ENCODE measurements around the gene NUDT1.
A peak's percentile ranks its signal among the peaks of the same experiment; 100 is the strongest.

The NUDT1 gene

DNA sequence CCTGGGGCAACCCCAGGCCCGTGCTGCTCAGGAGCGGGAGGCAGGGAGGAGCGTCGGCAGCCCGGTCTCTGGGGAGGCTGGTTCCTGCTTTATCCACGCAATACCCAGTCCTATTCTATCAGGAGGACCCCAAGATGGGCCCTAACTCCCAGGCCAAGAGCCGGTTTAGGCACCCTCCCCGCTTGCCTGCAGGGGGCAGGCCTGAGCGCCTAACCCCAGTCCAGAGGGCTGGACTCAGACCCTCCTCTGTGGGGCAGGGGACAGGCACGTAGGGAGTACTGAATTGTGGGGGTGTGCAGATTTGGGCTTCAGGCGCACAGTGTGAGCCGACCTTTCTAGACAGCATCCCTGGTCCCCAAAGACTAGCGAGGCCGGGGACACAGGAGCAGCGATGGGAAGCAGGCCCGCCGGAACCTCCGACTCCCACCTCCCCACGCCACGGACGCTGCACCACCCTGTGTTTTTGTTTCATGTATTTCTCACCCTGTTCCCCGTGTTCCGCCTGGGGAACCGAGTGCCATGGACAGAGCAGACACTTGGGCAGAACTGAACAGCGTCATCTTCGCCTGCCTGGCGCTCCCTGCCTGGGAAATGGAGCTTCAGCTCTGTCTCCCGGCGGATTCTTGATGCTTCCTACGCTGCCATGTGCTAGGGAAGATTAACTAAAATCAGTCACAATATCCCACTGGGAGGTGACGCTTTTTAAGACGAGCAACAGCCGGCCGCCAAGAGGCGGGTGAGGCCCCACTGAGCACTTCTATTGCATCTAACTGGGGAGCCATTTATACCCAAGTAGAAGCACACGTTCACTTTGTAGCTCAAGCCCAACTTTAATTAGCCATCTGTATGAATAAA lies 5.3 kb downstream of the NUDT1 start:
- Histone ChIP-seq H3K4me3 (ENCODE audit: low read depth, low read length) (no peak overlapping the region), H3K4me1 (ENCODE audit: control insufficient read depth, insufficient read depth, low read length) (peaks cover 8% of the 10 kb centered on the region; the same call in 1 of the 2 replicates), H3K9me3 (ENCODE audit: control insufficient read depth, insufficient read depth, low read depth, low read length) (no peaks in the 10 kb centered on the region), H3K27ac (ENCODE audit: extremely low read depth, low read depth, low read length) (no peak overlapping the region), H3K36me3 (ENCODE audit: control insufficient read depth in 2 of 2, insufficient read depth in 1 of 2, low read length in 2 of 2) (peaks cover 0 to 7% of the 10 kb centered on the region in 2 experiments; a peak in 2 of 3 replicates)
- CTCF ChIA-PET, result interaction anchor here (0.6 to 1.3 kb wide), 10 partner anchors 11 to 466 kb away, joined by 3 to 7 read pairs (median 4); no protein-coding TSS in a partner anchor
- TF ChIP-seq PRDM1 (tag by site-specific recombination; IDR thresholded peaks at IDR 0.05) (no peak), GLIS1 (tag by site-specific recombination; IDR thresholded peaks at IDR 0.05) (no peak), ZNF571 (tag by site-specific recombination; IDR thresholded peaks at IDR 0.05) (no peak)
- TF ChIP-seq, protein P1, sequence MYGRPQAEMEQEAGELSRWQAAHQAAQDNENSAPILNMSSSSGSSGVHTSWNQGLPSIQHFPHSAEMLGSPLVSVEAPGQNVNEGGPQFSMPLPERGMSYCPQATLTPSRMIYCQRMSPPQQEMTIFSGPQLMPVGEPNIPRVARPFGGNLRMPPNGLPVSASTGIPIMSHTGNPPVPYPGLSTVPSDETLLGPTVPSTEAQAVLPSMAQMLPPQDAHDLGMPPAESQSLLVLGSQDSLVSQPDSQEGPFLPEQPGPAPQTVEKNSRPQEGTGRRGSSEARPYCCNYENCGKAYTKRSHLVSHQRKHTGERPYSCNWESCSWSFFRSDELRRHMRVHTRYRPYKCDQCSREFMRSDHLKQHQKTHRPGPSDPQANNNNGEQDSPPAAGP (tag by site-specific recombination; IDR thresholded peaks at IDR 0.05), result no peak
- TF ChIP-seq, protein P2, sequence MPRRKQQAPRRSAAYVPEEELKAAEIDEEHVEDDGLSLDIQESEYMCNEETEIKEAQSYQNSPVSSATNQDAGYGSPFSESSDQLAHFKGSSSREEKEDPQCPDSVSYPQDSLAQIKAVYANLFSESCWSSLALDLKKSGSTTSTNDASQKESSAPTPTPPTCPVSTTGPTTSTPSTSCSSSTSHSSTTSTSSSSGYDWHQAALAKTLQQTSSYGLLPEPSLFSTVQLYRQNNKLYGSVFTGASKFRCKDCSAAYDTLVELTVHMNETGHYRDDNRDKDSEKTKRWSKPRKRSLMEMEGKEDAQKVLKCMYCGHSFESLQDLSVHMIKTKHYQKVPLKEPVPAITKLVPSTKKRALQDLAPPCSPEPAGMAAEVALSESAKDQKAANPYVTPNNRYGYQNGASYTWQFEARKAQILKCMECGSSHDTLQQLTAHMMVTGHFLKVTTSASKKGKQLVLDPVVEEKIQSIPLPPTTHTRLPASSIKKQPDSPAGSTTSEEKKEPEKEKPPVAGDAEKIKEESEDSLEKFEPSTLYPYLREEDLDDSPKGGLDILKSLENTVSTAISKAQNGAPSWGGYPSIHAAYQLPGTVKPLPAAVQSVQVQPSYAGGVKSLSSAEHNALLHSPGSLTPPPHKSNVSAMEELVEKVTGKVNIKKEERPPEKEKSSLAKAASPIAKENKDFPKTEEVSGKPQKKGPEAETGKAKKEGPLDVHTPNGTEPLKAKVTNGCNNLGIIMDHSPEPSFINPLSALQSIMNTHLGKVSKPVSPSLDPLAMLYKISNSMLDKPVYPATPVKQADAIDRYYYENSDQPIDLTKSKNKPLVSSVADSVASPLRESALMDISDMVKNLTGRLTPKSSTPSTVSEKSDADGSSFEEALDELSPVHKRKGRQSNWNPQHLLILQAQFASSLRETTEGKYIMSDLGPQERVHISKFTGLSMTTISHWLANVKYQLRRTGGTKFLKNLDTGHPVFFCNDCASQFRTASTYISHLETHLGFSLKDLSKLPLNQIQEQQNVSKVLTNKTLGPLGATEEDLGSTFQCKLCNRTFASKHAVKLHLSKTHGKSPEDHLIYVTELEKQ (tag by site-specific recombination; IDR thresholded peaks at IDR 0.05; ENCODE audit: borderline replicate concordance), result no peak
- TF ChIP-seq, protein P3, sequence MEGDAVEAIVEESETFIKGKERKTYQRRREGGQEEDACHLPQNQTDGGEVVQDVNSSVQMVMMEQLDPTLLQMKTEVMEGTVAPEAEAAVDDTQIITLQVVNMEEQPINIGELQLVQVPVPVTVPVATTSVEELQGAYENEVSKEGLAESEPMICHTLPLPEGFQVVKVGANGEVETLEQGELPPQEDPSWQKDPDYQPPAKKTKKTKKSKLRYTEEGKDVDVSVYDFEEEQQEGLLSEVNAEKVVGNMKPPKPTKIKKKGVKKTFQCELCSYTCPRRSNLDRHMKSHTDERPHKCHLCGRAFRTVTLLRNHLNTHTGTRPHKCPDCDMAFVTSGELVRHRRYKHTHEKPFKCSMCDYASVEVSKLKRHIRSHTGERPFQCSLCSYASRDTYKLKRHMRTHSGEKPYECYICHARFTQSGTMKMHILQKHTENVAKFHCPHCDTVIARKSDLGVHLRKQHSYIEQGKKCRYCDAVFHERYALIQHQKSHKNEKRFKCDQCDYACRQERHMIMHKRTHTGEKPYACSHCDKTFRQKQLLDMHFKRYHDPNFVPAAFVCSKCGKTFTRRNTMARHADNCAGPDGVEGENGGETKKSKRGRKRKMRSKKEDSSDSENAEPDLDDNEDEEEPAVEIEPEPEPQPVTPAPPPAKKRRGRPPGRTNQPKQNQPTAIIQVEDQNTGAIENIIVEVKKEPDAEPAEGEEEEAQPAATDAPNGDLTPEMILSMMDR (tag by site-specific recombination; IDR thresholded peaks at IDR 0.05), result peak; percentile 35; the same call in 1 of the 2 replicates
- POLR2A ChIA-PET, result no interaction called here

DNA sequence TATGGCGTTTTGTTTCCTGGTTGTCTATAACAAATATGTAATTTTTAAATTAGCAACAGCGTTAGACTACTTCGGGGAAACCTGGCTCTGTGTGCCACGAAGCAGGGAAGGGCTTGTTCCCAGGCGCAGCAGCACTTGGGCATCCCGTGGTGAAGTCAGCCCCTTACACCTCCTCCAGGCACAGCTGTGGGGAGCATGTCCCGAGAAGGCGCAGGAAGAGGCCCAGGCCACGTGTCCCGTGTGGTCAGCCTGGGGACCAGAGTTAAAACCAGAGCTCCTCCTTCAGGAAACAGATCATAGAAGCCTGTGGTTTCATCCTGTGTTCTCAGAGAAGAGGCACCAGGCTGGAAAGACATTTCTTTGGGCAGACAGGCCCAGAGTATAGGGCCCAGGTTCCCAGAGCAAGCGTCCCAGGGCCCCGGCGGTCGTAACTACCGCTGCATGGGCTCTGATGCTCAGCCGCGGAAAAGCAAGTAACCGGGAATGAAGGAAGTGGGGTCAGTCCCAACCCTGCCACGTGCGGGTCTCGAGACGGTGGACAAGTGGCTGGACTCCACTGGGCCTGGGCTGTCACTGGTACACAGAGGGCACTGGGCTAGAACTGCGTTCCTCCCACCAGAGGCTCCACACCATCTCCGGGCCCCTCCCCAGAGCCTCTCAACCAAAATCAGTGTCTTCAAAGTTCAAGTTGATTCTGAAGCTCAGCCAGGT lies 7.1 kb downstream of the NUDT1 start:
- TF ChIP-seq, protein P4, sequence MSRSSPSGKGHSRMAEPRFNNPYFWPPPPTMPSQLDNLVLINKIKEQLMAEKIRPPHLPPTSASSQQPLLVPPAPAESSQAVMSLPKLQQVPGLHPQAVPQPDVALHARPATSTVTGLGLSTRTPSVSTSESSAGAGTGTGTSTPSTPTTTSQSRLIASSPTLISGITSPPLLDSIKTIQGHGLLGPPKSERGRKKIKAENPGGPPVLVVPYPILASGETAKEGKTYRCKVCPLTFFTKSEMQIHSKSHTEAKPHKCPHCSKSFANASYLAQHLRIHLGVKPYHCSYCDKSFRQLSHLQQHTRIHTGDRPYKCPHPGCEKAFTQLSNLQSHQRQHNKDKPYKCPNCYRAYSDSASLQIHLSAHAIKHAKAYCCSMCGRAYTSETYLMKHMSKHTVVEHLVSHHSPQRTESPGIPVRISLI (tag by site-specific recombination; IDR thresholded peaks at IDR 0.05), result no peak
- no peaks in the 10 kb centered on the region for H3K4me1 ChIP-seq (ENCODE audit: control insufficient read depth, insufficient read depth, low read length)
- peak overlapping the region; percentile 5; the same call in 1 of the 2 replicates for H3K27ac ChIP-seq (ENCODE audit: extremely low read depth, low read depth, low read length)
- H3K4me3 ChIP-seq (ENCODE audit: low read depth, low read length), result no peak overlapping the region
- ChIA-PET CTCF (interaction anchor here (0.6 to 1.1 kb wide), 4 partner anchors 17 to 115 kb away, joined by 3 to 4 read pairs (median 3); no protein-coding TSS in a partner anchor), POLR2A (no interaction called here)
- peaks cover 0 to 7% of the 10 kb centered on the region in 2 experiments; a peak in 2 of 3 replicates for H3K36me3 ChIP-seq (ENCODE audit: control insufficient read depth in 2 of 2, insufficient read depth in 1 of 2, low read length in 2 of 2)
- H3K9me3 ChIP-seq (ENCODE audit: control insufficient read depth, insufficient read depth, low read depth, low read length), result no peaks in the 10 kb centered on the region

DNA sequence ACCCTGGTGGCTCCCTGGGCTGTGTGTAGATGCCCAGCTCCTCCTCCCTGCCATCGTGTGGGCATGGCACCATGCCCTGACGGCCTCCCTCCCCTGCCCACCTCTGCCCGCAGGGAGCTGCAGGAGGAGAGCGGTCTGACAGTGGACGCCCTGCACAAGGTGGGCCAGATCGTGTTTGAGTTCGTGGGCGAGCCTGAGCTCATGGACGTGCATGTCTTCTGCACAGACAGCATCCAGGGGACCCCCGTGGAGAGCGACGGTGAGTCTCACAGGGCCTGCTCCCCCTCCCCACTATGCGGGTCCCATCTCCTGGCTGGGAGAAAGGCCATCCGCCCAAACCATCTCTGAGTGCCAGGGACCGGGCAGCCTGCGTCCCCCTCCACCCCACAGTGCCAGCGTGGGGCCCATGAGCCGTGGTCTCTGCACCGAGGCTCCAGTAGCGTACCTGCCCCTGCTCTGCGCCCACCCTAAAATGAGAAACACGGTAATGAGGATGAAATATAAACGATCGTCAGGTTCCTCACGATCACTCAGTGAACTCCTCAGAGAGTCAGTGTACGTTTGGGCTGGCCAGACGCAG lies 7.8 kb downstream of the NUDT1 start:
- POLR2A ChIA-PET, result no interaction called here
- peaks cover 0 to 7% of the 10 kb centered on the region in 2 experiments; a peak in 2 of 3 replicates for H3K36me3 ChIP-seq (ENCODE audit: control insufficient read depth in 2 of 2, insufficient read depth in 1 of 2, low read length in 2 of 2)
- H3K4me1 ChIP-seq (ENCODE audit: control insufficient read depth, insufficient read depth, low read length), result no peaks in the 10 kb centered on the region
- no peak overlapping the region for H3K27ac ChIP-seq (ENCODE audit: extremely low read depth, low read depth, low read length)
- CTCF ChIA-PET, result interaction anchor here (1.1 to 1.2 kb wide), 2 partner anchors 16 to 95 kb away, joined by 3 read pairs; no protein-coding TSS in a partner anchor
- H3K9me3 ChIP-seq (ENCODE audit: control insufficient read depth, insufficient read depth, low read depth, low read length), result no peaks in the 10 kb centered on the region
- H3K4me3 ChIP-seq (ENCODE audit: low read depth, low read length), result no peak overlapping the region
- TF ChIP-seq ZNF544 (tag by site-specific recombination; IDR thresholded peaks at IDR 0.05) (no peak), ZNF10 (tag by site-specific recombination; IDR thresholded peaks at IDR 0.05) (no peak), ZNF335 (tag by site-specific recombination; conservative IDR thresholded peaks at IDR 0.05) (no peak), ZNF274 (IDR thresholded peaks at IDR 0.05; ENCODE audit: low read length) (no peak), ZNF274 (tag by site-specific recombination; IDR thresholded peaks at IDR 0.05; ENCODE audit: borderline replicate concordance) (no peak), ZNF155 (tag by site-specific recombination; IDR thresholded peaks at IDR 0.05) (no peak), ZNF214 (tag by site-specific recombination; IDR thresholded peaks at IDR 0.05; ENCODE audit: borderline replicate concordance) (no peak), ZNF626 (tag by site-specific recombination; IDR thresholded peaks at IDR 0.05) (no peak), ZNF510 (tag by site-specific recombination; IDR thresholded peaks at IDR 0.05; ENCODE audit: insufficient replicate concordance) (no peak), ZNF514 (tag by site-specific recombination; IDR thresholded peaks at IDR 0.05) (no peak)

Measured in HEK293 (cell line).